ENCODE data around the gene FLT3.
"Not testable (repeated sequence)": the region's sequence is repeated elsewhere in the genome, so short reads cannot be mapped to it uniquely, and the experiment has no call there.

The FLT3 gene

DNA sequence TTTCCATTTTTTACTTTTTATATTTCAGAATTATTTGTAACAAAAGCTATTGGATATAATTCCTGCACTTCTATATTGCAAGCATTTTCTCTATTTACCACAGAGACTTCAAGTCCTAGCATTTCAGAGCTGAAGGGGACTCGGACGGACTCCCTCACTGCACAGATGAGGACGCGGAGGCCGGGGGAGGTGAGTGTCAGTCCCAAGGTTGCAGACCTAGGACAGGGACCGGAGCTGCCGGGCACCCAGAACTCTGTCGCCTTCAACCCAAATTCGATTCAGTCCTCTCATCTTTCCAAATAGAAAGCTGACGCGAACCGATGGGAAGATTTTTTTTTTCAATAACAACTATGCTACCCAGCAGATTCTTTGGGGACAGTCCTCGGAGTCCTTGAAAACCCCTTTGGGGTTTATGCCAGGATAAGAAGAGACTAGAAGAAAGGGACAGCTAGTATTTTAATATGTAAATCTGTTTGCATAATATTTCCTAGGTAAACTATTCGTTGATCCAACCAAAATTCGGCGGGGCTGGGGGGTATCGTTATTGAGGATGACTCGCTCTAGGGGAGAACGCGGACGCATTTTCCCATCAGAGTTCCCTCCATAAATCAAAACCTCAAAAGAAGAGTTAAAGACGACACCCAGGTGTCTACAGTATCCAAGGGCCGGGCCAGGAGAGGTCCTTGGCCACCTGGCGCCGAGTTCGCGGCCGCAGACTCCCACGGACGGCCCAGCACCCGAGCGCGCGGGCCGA lies 803 bp downstream of the FLT3 start:
- no peak for DNase-seq (ENCODE audit: low read depth in 2 of 2)

DNA sequence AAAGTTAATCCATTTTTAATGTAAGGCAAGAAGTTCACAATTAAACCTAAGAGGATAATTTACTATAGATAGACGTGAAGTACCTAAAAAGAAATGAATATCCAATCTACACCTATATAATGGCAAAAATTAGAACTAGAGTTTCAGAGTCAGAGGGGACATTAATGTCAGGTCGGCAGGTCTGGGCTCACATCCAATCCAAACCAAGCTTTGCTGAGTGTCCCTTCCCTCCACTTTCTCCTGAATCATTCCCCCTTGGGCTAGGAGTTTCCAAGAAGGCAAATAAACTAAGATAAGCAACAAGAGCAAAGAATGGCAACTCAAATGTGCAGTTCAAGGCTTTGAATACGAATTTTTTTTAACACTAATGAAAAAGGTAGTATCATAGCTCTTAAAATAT lies 2.9 kb downstream of the FLT3 start:
- no peak for DNase-seq (ENCODE audit: low read depth in 2 of 2)

DNA sequence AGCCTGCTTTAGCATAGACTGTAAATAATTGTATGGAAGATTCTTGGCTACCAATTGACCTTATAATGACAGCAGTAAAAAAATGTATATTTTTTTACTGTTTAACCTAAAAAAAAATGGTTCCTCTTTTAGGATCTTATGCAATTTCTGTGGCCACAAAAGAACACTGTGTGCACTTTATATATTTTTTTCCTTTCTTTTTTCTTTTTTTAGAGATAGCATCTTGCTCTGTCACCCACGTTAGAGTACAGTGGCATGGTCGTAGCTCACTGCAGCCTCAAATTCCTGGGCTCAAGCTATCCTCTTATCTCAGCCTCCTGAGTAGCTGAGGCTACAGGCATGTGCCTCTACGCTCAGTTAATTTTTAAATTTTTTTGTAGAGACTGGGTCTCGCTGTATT lies 6.1 kb downstream of the FLT3 start:
- DNase-seq (ENCODE audit: low read depth in 2 of 2), result no peak

DNA sequence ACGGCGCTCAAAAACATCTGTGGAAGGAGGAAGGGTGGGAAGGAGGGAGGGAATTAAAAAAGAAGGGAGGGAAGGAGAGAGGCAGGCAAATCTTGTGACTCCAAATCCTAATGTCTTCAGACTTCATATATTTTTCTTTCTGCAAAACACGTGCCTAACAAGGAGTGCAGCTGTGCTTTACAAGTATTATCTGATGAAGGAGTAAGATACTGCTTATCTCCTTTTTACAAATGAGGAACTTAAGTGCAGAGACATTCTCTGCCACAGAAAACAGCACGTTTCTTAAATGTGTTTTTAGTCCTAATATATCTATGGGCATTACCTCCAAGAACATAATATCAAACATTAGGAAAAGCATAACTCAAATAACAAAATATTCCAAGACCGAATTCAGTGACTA lies 6.5 kb downstream of the FLT3 start:
- no peak for DNase-seq (ENCODE audit: low read depth in 2 of 2)

DNA sequence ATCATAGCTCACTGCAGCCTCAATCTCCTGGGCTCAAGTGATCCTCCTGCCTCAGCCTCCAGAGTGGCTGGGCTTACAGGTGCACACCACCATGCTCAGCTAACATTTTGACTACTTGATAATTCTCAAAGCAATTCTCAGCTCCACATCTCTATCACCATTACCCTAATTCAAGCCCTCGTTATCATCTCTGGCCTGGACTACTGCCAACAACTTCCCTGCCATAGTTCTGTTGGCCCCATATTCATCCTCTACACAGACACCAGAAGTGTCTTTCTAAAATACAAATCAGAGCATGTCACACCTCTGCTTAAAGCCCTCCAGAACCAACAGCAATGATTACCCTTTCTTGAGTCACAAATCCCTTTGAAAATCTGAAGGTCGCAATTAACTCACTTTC lies 7.9 kb downstream of the FLT3 start:
- no peak for DNase-seq (ENCODE audit: low read depth in 2 of 2)

DNA sequence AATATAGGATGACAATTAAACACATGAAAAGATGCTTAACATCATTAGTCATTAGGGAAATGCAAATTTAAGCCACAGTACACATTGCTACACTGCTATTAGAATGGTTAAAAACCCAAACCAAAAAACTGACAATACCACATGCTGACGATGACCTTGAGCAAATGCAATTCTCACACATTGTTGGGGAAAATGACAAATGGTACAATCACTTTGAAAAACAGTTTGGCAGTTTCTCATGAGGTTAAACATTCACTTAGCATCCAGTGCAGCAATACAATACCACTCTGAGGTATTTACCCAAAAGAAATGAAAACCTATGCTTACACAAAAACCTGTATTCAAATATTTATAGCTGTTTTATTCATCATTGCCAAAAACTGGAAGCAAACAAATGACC lies 11.3 kb downstream of the FLT3 start:
- DNase-seq (ENCODE audit: low read depth in 2 of 2), result no peak

DNA sequence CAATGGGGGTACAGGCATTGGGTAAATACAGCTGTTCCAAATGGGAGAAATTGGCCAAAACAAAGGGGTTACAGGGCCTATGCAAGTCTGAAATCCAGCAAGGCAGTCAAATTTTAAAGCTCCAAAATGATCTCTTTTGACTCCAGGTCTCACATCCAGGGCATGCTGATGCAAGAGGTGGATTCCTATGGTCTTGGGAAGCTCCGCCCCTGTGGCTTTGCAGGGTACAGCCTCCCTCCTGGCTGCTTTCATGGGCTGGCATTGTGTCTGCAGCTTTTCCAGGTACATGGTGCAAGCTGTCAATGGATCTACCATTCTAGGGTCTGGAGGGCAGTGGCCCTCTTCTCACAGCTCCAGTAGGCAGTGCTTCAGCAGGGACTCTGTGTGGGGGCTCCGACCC lies 22.6 kb downstream of the FLT3 start:
- DNase-seq (ENCODE audit: low read depth in 2 of 2), result not testable (repeated sequence)

DNA sequence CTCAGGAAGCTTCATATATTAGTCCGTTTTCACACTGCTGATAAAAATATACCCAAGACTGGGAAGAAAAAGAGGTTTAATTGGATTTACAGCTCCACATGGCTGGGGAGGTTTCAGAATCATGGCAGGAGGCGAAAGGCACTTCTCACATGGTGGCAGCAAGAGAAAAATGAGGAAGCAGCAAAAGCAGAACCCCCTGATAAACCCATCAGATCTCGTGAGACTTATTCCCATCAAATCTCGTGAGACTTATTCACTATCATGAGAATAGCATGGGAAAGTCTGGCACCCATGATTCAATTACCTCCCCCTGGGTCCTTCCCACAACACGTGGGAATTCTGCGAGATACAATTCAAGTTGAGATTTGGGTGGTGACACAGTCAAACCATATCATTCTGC lies 23.1 kb downstream of the FLT3 start:
- no peak for DNase-seq (ENCODE audit: low read depth in 2 of 2)

DNA sequence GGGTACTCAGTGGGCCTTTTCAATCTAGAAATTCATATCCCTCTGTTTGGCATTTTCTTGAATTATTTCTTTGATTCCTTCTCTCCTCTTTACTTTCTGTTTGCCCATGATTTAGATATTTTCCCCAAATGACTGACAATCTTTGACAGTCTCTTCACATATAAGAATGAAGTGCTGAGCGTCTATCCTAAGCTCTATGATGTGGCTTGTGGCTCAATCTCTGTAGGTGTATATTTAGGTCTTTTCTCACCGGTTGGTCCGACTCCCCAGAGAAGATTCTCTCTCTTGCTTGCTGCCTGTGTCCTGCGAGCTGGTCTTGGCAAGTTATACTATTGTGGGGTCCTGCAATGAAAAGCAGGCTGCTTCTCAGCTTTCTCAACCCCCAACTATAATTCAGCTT lies 29.0 kb downstream of the FLT3 start:
- no peak for DNase-seq (ENCODE audit: low read depth in 2 of 2)

DNA sequence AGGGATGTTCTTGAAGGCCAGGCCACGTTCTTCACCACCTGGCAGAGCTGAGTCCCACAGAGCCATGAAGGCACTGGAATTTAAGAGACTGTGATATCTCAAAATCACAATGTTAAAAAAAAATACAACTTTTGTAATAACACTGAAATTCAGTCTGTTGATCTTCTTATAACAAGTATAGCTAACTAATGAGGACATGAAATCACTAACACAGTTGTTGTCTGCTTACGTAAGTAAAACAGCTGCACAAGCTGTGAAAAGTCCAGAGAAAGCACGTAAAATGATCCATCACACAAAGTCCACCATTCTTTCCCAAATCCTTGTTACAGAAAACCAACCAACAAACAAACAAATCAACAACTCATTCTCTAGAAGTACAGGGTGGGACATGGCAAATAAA lies 32.9 kb downstream of the FLT3 start:
- no peak for DNase-seq (ENCODE audit: low read depth in 2 of 2)

DNA sequence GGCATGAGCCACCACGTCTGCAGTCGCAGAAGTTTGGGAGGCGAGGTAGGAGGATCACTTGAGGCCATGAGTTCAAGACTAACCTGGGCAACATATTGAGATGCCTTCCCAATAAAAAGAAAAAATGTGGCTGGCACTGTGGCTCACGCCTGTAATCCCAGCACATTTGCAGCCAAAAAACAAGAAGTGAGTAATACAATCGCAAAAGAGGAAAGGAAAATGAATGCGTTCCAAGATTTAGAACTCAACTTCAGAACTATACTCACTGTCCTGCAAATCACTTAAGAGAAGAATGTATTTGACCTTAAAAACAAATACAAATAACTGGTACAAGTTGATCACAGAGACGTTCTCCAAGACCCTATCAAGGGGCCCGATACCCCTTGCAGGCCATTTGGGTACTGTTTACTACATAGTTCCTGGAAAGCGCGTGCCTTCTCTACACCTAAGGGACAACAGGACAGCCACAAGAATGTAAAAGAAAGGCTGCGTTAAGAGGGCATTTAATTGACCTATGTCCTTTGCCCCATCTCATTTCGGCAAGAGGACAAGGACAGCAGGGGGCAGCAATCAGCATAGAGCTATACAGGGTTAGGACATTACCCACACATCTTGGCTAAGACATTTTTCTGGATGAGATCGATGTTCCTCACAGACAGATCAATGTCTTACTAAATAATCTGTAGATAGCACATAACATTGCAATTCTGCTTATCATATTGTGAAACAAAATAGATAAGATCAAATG lies 41.3 kb downstream of the FLT3 start:
- DNase-seq (ENCODE audit: low read depth in 2 of 2), result no peak

DNA sequence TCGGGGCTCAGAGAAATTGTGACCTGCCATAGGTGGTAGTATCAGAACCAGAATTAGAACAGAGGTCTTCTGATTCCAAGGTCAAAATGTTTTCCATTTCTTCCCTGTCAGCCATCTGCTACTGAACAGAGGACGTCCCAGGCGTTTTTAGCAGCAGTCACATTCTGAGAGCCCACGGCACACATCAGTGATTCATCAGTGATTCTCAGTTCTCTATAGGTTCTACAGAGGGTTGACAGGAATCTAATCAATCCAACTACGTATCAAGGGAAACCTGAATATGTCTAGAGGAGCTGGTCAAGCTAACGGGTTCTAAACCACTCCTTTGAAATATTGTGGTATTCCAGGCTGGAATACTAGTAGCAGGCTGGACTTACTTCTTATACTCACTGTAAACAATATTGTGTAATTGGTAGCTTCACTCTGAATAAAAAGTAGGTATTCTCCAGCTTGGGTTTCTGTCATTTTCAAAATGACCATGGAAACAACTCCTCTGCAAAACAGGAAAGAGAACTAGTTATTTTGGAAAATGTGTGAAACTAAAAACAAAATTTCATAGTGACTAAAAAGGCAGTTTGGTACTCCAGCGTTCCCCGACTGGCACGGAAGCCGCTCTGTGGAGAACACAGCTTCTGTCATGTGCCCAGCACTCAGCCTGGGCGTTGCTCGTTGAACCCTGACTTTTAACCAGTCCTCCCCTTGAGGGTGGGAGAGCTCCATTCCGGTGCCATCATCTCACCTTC lies 43.2 kb downstream of the FLT3 start:
- DNase-seq (ENCODE audit: low read depth in 2 of 2), result no peak

DNA sequence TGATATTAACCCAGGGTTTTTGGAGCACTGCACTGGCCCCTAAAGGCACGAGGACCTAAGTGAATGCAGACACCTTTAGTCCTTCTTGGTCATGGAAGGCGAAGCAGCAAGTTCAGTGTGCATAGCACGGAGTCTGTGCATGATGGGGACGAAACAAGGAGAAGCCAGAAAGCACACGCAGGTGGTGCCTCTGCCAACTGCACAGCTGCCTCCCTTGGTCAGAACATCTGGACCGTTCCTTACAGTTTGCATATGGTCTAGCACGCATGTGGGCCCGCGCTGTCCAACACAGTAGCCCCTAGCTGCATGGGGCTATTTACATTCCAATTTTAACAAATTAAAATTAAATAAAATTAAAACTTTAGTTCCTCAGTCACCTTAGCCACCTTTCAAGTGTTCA lies 44.0 kb downstream of the FLT3 start:
- DNase-seq (ENCODE audit: low read depth in 2 of 2), result no peak

DNA sequence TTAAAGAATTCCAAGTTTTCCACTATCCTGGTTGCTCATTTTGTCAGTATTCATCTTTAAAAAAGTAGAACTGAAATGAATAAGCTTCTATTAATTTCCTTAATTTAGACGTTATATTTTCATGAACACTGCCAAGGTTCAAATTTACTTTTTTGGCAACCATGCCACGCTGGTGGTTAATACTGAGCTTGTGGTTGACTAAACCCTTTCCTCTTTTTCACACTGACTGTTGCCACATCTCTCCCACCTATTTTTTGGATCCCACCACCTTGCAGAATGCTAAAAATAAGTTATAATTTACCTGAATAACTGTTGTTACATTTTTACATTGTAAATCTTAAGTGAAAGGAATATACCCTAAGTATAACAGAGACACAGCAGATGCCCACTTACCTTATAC lies 45.0 kb downstream of the FLT3 start:
- DNase-seq (ENCODE audit: low read depth in 2 of 2), result no peak

DNA sequence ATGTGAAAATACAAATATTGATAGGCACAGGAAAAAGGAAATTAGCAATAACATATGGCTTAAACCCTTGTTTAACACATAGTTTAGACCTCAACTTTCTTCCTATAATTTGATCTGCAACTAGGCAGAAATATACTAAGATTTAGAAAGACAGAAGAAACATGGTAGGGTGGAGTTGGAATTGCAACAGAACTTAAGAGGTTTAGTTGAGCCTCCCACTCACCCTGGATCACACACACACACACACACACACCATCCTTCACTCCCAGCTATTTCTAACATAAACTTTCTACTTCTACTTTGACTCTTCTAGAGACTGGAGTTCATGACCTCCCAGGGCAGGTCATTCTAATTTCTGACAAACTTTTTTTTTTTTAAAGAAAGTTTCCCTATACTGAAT lies 47.4 kb downstream of the FLT3 start:
- no peak for DNase-seq (ENCODE audit: low read depth in 2 of 2)

DNA sequence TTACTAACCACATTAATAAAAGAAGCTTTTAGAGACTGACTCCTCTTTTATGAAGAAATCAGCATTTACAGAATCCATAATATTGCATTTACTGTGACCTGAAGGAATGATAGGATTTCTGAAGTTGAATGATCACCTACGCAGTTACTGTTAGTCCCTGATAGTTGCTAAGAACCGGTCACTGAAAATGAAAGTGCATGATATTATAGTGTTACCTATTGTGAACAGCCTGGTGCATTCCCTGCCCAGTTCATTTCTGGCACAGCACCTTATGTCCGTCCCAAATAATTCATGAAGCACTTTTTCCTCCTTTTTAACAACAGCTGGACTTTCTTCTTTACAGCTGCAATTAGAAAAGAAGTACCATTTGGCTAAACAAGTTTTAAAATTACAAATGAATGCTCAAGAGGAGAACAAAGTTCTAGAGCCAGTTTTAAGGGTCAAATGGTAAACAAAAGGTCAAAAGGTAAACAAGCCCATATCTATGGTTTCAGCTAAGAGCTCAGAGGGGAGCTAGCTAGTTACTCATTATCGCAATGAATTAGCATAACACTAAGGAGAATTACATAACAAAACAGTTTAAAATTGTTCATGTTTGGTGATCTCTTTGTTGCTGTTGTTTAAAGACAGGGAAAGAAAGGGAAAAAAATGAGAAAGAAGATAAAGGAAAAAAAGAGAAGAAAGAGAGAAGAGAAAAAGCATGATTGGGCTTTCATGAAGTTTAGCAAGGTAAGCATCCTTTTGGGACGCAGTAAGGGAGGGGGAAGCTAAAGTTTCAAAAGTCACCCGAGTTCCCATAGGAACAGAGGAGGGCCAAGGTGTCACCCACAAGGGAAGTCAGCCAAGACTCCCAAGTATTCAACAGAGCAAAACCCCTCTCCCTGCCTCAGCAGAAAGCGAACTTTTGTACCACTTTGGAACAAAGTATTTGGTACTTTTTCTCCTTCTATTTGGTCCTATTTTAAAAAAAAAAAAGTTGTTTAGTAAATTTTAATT lies 50.2 kb downstream of the FLT3 start:
- DNase-seq (ENCODE audit: low read depth in 2 of 2), result no peak

DNA sequence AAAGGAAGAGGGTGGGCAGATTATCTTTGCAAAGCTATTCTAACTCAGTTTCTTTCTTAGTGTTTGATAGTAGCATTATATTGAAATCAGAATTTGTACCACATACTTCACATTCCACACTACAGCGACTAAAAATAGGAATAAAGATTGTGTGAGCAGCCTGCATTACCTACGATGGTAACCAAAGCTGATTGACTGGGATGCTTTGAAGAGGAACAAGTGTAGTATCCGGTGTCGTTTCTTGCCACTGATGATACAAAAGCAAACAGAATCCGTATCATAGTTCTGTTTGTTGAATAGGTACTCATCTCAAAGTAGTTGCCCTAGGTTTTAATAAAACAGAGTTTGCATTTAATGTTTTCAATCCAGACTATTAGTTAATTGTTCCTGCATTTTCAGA lies 51.2 kb downstream of the FLT3 start:
- DNase-seq (ENCODE audit: low read depth in 2 of 2), result no peak

DNA sequence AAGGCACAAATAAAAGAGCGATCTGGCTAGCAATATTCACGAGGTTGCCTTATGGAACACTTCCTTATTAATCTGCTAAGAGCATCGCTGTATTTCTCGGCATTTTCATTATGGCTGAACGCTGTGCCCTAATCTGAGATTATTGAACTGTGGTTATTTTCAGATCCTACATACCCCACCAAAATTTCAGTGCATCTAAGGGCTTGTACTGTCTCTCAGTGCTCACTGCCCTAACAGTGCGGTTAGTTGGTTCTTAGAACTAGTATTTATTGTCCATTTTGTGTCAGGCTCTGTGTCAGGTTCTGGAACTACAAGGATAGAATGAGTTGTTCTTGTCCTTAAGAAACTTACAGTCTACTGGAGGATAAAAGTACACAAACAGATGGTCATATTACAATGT lies 51.6 kb downstream of the FLT3 start:
- no peak for DNase-seq (ENCODE audit: low read depth in 2 of 2)

DNA sequence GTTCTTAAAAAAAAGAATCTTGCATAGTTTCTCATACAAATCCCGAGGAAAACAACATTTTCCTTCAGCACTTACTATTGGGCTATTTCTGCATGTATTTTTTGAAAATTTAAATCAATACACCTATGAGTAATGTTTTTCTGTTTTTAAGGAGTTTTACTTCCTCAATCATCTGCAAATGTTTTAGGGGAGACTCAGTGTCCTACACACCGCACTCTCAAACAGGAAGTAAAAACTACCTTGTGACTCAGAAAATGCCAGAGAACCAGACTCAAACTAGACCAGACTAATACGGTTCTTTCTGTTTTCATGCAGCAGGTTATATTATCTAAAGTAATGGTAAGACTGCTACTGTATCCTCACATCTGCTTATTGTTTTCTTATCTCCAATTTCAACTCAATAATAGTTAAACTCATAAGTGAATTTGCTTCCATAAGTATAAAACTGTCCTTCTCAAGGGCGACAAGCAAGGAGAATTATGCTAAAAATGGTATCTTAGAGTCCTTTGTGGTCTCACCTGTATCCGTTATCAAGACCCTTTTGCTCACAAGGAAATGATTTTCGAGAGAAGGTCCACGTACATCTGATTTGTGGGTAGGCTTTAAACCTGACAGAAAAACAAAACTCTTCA lies 52.5 kb downstream of the FLT3 start:
- no peak for DNase-seq (ENCODE audit: low read depth in 2 of 2)

DNA sequence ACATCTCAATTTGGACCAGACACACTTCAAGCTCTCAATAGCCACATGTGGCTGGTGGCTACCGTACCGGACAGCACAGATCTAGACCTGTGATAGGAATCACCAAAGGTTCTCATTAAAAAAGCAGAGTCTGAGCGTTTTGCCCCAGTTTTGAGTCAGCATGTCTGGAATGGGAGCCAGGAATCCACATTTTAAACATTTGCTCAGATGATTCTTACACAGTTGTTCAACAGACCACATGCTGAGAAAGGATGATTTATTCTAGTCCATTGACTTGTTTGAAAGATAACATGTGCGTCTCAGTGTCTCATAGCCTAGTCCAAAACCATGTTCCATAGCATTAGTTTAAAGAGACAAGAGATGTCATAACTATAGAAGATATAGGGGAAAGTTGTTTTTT lies 53.4 kb downstream of the FLT3 start:
- no peak for DNase-seq (ENCODE audit: low read depth in 2 of 2)

DNA sequence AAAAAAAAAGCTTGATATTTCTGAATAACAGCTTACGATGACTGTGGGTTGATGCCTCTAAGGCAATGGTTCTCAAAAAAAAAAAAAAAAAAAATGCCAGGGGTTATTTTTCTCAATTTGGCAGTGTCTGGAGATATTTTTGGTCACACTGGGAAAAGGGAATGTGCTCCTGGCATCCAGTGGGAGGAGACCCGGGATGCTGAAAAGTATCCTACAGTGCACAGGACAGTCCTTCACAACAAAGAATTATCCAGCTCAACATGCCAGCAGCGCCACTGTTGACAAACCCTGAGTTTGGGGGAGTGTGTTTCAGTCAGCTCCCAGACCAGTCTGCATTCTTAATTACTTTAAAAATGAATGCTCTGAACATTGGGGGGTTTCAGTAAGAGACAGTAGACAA lies 54.5 kb downstream of the FLT3 start:
- no peak for DNase-seq (ENCODE audit: low read depth in 2 of 2)
